Activated CD8-positive, alpha-beta memory T cell treated with anti-CD3 and anti-CD28 coated beads, Interleukin-2, amount 50 U/mL, for 24 hours (primary cell): Measurements from ENCODE around the gene OR2T34.
A peak's percentile ranks its signal among the peaks of the same experiment; 100 is the strongest.
"Not testable (repeated sequence)": the region's sequence is repeated elsewhere in the genome, so short reads cannot be mapped to it uniquely, and the experiment has no call there.

Experiments used
- DNase-seq: peaks from one replicate; pipeline ENCODE4 v3.0.0-alpha.2; 2020; ENCODE audit errors: extremely low read depth

The OR2T34 gene

GRCh38 chr1:248574657-248575056 is at the start of gene OR2T34:
OR2T34 (minus strand) TSS chr1:248574757; CDS start chr1:248574757, 0 bp downstream.
- not testable (repeated sequence) for DNase-seq

GRCh38 chr1:248622570-248623001 is 48.0 kb upstream of the OR2T34 start:
- no peak for DNase-seq

- no peak for DNase-seq
Measured at GRCh38 chr1:248621770-248622169, 47.2 kb upstream of the OR2T34 start.

- peak; percentile 23 for DNase-seq
Measured at GRCh38 chr1:248618878-248619277, 44.3 kb upstream of the OR2T34 start.

- DNase-seq = no peak
Measured at GRCh38 chr1:248618119-248618518, 43.6 kb upstream of the OR2T34 start.

GRCh38 chr1:248613742-248614141 is 39.2 kb upstream of the OR2T34 start:
- DNase-seq = no peak

GRCh38 chr1:248611883-248612414 is 37.4 kb upstream of the OR2T34 start:
- no peak for DNase-seq

GRCh38 chr1:248610301-248610700 is 35.7 kb upstream of the OR2T34 start:
- no peak for DNase-seq

GRCh38 chr1:248599396-248599795 is 24.8 kb upstream of the OR2T34 start:
- no peak for DNase-seq

- no peak for DNase-seq
Measured at GRCh38 chr1:248597589-248597988, 23.0 kb upstream of the OR2T34 start, which contains the start of gene OR2T10. OR2T10 (minus strand) TSS chr1:248597700; CDS start chr1:248593768, 3,932 bp downstream.

GRCh38 chr1:248596615-248597014 is 22.1 kb upstream of the OR2T34 start:
- DNase-seq = no peak

- DNase-seq = no peak
Measured at GRCh38 chr1:248593226-248593625, 18.7 kb upstream of the OR2T34 start.

- no peak for DNase-seq
Measured at GRCh38 chr1:248592655-248593054, 18.1 kb upstream of the OR2T34 start.

- no peak for DNase-seq
Measured at GRCh38 chr1:248590055-248590454, 15.5 kb upstream of the OR2T34 start.

GRCh38 chr1:248589334-248589733 is 14.8 kb upstream of the OR2T34 start:
- no peak for DNase-seq

- DNase-seq = no peak
Measured at GRCh38 chr1:248585266-248585665, 10.7 kb upstream of the OR2T34 start.

GRCh38 chr1:248576260-248576980 is 1.9 kb upstream of the OR2T34 start:
- DNase-seq = no peak

GRCh38 chr1:248573856-248574255 is 701 bp downstream of the OR2T34 start:
- DNase-seq = not testable (repeated sequence)

- DNase-seq = not testable (repeated sequence)
Measured at GRCh38 chr1:248572049-248572448, 2.5 kb downstream of the OR2T34 start.

GRCh38 chr1:248570811-248571210 is 3.7 kb downstream of the OR2T34 start:
- not testable (repeated sequence) for DNase-seq

- DNase-seq = not testable (repeated sequence)
Measured at GRCh38 chr1:248569049-248569448, 5.5 kb downstream of the OR2T34 start.

GRCh38 chr1:248565530-248566373 is 8.8 kb downstream of the OR2T34 start:
- DNase-seq = not testable (repeated sequence)
